Heart left ventricle (tissue), 16 donors: ENCODE data around the gene WWC1. TPM values are rescaled to one million over a fixed set of nuclear protein-coding genes. Genes with fewer than 3 reads are reported as not detected.

Source experiments
- ATAC-seq, 4 donors: fragments of 200-7000 bp; cut with Tn5 transposase; one replicate each; pipeline ENCODE4 v1.9.1; 2020 to 2022; ENCODE audit warnings: moderate library complexity in 4 of 4, mild to moderate bottlenecking in 3 of 4, moderate number of reproducible peaks in 1 of 4
- DNase-seq, 5 donors: peaks; one replicate each; pipeline ENCODE4 v3.0.0-alpha.2; 2020
- H3K27ac ChIP-seq, 12 donors: fragments of 200-600 bp; sonication (generic) in 4 of 12; one replicate each; pipeline versions ENCODE4 v1.5.0 to v1.8.0; 2016 to 2022; ENCODE audit warnings: mild to moderate bottlenecking in 2 of 12
- H3K27me3 ChIP-seq, 9 donors: fragments of 200-600 bp; sonication (generic) in 2 of 9; one replicate each; pipeline versions ENCODE4 v1.5.1 to v1.8.0; 2016 to 2022; ENCODE audit warnings: mild to moderate bottlenecking in 3 of 9
- H3K36me3 ChIP-seq, 9 donors: fragments of 200-600 bp; sonication (generic) in 2 of 9; one replicate each; pipeline versions ENCODE4 v1.5.0 to v1.8.0; 2018 to 2022; ENCODE audit warnings: mild to moderate bottlenecking in 2 of 9
- H3K4me1 ChIP-seq, 12 donors: fragments of 200-600 bp; sonication (generic) in 4 of 12; one replicate each; pipeline versions ENCODE4 v1.5.0 to v1.8.0; 2016 to 2022; ENCODE audit warnings: mild to moderate bottlenecking in 3 of 12
- H3K4me3 ChIP-seq, 12 donors: fragments of 200-600 bp; sonication (generic) in 4 of 12; one replicate each; pipeline versions ENCODE4 v1.5.0 to v1.8.0; 2017 to 2022; ENCODE audit warnings: mild to moderate bottlenecking in 9 of 12, moderate library complexity in 4 of 12
- H3K9me3 ChIP-seq, 12 donors: fragments of 200-600 bp; sonication (generic) in 4 of 12; one replicate each; pipeline versions ENCODE4 v1.5.0 to v1.8.0; 2016 to 2022; ENCODE audit warnings: mild to moderate bottlenecking in 1 of 12
- POLR2A ChIP-seq, 2 donors: fragments of 450-650 bp; IDR thresholded peaks; one replicate each; pipeline ENCODE4 v1.6.1; 2017; ENCODE audit warnings: antibody characterized with exemption in 2 of 2, mild to moderate bottlenecking in 2 of 2, moderate library complexity in 2 of 2
- WGBS, 4 donors: extraction: QIAGEN DNeasy Blood & Tissue Kit in 2 of 4; methylation state at CpG; one replicate each; pipeline versions ENCODE4 v1.1.5 to v1.1.7; 2013 to 2018; 5-methylcytosine and 5-hydroxymethylcytosine counted together
- intact Hi-C, 10 donors: fragments of 100-400 bp; cut with DNase I; formaldehyde crosslinking; loops; one replicate each; pipeline versions ENCODE4 v1.11.1 to v1.14.2; 2022
- polyA plus RNA-seq, 2 donors: library from polyadenylated mRNA; stranded (reverse); fragments of 200-250 nt; gene quantifications; one replicate each; pipeline ENCODE4 v1.2.3, GENCODE V29; 2013
- total RNA-seq, 9 donors: library from RNA; depleted of rRNA in 2 of 9; stranded (reverse); fragments of >200 nt in 2 of 9; fragmentation: NEBNext Ultra II Directional in 3 of 9; extraction: Animal tissue kit (Norgen Biotek cat#: 25700) in 3 of 9; gene quantifications; one replicate each; pipeline versions ENCODE4 v1.1.0 to v1.2.4, GENCODE V29; 2016 to 2023
- TF ChIP-seq, protein P1 (sequence below), 12 donors: fragments of 200-600 bp; sonication (generic) in 4 of 12; IDR thresholded peaks; one replicate each; pipeline versions ENCODE4 v1.5.0 to v1.8.0; 2018 to 2022; ENCODE audit warnings: antibody characterized with exemption in 12 of 12, mild to moderate bottlenecking in 5 of 12
- donor health status: ischemic (EF 13 %, LVEDD 7.1; RV severe dilation, severe dysfunction).
- donor health status: healthy with polysubstance abuse.
- donor health status: DM: no; HTN: yes; CAD: no.
- donor health status: DM: no; HTN: no; CAD: no.
- donor health status: ischemic (EF 25% LVEDD 6.9; RV normal size, moderate dysfunction).
- donor health status: ischemic (EF 25% LVEDD 5.7; RV mildly dilated, moderate dysfunction).
- donor health status: healthy.
- donor health status: DM: yes; HTN: yes; CAD: no.
- donor health status: ischemic (EF 35%, LVEDD 5.7; RV mildly dilated, moderate dysfunction).
- donor health status: nonischemic (EF 11% LVEDD 7.7; RV severe dilation, severe dysfunction).
- donor health status: DM: yes; HTN: yes; CAD: no.
- donor health status: PGD.
- donor health status: ischemic (EF 29% LVEDD 5.4; RV normal size, mild dysfunction).
- donor health status: nonischemic (EF 23%, LVEDD 6.1; RV moderate dilation, normal function).

The WWC1 gene
- total and polyA plus RNA-seq, 11 donors = 0.23 to 21.5 (median 1.7) TPM

DNA sequence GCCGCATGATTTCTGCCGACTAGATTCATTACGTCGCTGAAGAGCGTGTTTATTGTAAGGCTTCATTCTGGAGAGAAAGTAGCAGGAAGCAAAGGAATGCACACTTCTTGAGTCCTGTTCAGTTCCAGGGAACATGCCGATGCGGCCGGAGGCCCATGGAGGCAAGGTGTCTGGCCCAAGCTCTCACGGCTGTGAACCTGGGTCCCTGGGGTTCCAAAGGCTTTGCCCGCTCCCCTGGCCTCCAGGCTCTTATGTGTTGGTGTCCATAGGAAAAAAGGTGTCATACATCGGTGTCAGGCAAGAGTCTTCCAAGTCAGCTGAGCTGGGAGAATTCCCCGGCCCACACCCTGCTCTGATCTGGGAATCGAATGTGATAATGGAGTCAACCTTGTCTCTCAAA, 64.7 kb downstream of the WWC1 start:
- no peak overlapping the region for H3K4me3 ChIP-seq
- H3K27ac ChIP-seq = no peak overlapping the region
- no peak for TF ChIP-seq POLR2A (IDR thresholded peaks at IDR 0.05)
- TF ChIP-seq, protein P1, sequence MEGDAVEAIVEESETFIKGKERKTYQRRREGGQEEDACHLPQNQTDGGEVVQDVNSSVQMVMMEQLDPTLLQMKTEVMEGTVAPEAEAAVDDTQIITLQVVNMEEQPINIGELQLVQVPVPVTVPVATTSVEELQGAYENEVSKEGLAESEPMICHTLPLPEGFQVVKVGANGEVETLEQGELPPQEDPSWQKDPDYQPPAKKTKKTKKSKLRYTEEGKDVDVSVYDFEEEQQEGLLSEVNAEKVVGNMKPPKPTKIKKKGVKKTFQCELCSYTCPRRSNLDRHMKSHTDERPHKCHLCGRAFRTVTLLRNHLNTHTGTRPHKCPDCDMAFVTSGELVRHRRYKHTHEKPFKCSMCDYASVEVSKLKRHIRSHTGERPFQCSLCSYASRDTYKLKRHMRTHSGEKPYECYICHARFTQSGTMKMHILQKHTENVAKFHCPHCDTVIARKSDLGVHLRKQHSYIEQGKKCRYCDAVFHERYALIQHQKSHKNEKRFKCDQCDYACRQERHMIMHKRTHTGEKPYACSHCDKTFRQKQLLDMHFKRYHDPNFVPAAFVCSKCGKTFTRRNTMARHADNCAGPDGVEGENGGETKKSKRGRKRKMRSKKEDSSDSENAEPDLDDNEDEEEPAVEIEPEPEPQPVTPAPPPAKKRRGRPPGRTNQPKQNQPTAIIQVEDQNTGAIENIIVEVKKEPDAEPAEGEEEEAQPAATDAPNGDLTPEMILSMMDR (IDR thresholded peaks at IDR 0.05) = no peak
- no peak for ATAC-seq
- no peaks in the 10 kb centered on the region for H3K4me1 ChIP-seq
- no peak for DNase-seq
- WGBS, 4 donors = 89 to 90% (median 89%) methylated on average over 13 of the region's 13 CpGs
- H3K36me3 ChIP-seq = no peaks in the 10 kb centered on the region
- no peaks in the 10 kb centered on the region for H3K9me3 ChIP-seq
- intact Hi-C loops = no loop called here
- peaks cover 0 to 3% (median 0%) of the 10 kb centered on the region in 9 donors for H3K27me3 ChIP-seq

DNA sequence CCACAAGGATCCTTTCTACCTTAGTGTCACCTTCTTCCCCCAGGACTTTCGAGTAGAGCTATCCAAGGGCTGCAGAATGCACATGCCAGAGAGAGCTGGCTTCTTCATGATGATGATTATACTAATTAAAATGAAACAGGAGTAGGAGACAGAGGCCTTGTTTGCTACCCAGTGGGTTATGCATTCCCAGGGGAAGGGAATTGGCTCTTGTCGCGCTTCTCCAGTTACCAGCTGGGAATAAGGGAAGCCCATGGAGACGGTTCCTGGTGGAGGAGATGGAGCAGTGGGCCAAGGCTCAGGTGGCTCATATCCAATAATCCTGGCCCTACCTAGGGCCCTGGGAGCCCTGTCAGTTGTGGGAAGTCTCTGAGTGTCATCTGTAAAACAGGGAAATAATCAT, 65.1 kb downstream of the WWC1 start:
- Histone ChIP-seq H3K27me3 (peaks cover 0 to 3% (median 0%) of the 10 kb centered on the region in 9 donors), H3K4me3 (no peak overlapping the region), H3K4me1 (no peaks in the 10 kb centered on the region), H3K9me3 (no peaks in the 10 kb centered on the region), H3K36me3 (no peaks in the 10 kb centered on the region), H3K27ac (no peak overlapping the region)
- no peak for ATAC-seq
- intact Hi-C loops = no loop called here
- 81 to 91% (median 87%) methylated on average over 4 of the region's 4 CpGs for WGBS, 4 donors
- TF ChIP-seq POLR2A (IDR thresholded peaks at IDR 0.05) = no peak
- TF ChIP-seq, protein P1 (IDR thresholded peaks at IDR 0.05) = no peak
- no peak for DNase-seq

DNA sequence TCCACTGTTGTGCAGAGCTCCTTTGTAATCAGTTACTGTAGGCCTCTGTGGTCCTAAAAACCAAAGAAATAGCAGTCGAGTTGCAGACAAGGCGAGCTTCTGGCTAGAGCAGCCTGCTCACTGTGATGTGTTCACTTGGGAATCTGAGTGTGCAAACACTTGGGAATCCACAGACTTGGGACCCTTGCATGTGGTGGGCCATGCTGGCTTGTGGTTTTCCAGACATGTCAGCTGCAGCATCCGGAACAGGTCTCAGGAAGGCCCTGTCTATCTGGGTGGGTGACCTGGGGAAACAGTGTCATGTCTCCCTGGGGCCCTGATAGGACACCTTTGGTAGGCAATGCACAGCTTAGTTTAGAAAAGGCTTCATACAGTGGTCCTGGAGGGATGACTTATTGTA, 66.4 kb downstream of the WWC1 start:
- WGBS, 4 donors = 70 to 86% (median 75%) methylated on average over 3 of the region's 3 CpGs
- Histone ChIP-seq H3K4me3 (no peak overlapping the region), H3K36me3 (no peaks in the 10 kb centered on the region), H3K4me1 (no peaks in the 10 kb centered on the region), H3K27me3 (peaks cover 0 to 4% (median 0%) of the 10 kb centered on the region in 9 donors), H3K27ac (no peak overlapping the region), H3K9me3 (no peaks in the 10 kb centered on the region)
- ATAC-seq = no peak
- intact Hi-C loops = no loop called here
- TF ChIP-seq, protein P1 (IDR thresholded peaks at IDR 0.05) = no peak
- no peak for TF ChIP-seq POLR2A (IDR thresholded peaks at IDR 0.05)
- no peak for DNase-seq

DNA sequence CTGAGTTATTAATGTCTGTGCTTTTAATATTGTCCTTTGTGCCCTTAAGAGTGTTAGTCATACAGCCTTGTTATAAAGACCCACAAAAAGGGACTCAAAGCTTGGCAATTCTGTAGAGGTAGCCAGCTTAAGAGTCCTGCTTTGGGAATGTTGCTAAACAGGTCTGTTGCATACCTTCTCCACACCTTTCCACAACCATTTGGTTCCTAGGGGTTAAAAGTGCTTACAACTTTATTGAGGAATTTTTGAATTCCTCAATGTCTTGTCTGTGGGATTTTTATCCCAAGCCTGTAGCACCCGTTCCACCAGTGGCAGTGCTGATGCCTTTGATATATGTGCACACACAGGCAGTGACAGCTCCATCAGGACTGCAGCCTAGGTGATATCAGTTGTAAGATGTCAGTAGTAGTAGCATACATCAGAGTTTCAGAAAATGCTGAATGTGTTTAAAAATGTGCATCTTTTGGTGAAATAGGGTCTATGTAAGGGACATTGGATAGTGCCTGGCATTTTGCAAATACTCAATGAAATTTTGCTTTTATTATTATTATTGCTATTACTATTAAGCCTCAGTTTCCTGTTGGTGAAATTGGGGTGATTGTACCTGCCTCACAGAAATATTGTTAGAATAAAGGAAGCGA, 68.5 kb downstream of the WWC1 start:
- no peak overlapping the region for H3K27ac ChIP-seq
- DNase-seq = no peak
- ATAC-seq = no peak
- H3K27me3 ChIP-seq = peaks cover 0 to 4% (median 0%) of the 10 kb centered on the region in 9 donors
- no peak overlapping the region for H3K4me3 ChIP-seq
- intact Hi-C loops = no loop called here
- WGBS, 4 donors = 66 to 74% (median 72%) methylated on average over 2 of the region's 2 CpGs
- peaks cover 0 to 8% (median 0%) of the 10 kb centered on the region in 12 donors for H3K4me1 ChIP-seq
- TF ChIP-seq, protein P1 (IDR thresholded peaks at IDR 0.05) = no peak
- no peak for TF ChIP-seq POLR2A (IDR thresholded peaks at IDR 0.05)
- no peaks in the 10 kb centered on the region for H3K9me3 ChIP-seq
- no peaks in the 10 kb centered on the region for H3K36me3 ChIP-seq
